ENCODE data around the gene MTX1.
"Not testable (repeated sequence)": the region's sequence is repeated elsewhere in the genome, so short reads cannot be mapped to it uniquely, and the experiment has no call there.

The MTX1 gene

DNA sequence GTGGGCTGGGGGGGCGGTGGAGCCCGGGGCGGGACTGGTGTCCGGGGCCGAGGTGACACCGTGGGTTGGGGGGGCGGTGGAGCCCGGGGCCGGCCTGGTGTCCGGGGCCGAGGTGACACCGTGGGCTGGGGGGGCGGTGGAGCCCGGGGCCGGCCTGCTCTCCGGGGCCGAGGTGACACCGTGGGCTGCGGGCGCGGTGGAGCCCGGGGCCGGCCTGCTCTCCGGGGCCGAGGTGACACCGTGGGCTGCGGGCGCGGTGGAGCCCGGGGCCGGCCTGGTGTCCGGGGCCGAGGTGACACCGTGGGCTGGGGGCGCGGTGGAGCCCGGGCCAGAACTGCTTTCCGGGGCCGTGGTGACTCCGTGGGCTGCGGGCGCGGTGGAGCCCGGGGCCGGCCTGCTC lies 18.6 kb upstream of the MTX1 start:
- not testable (repeated sequence) for DNase-seq (ENCODE audit: low read depth)

- DNase-seq (ENCODE audit: low read depth): no peak
Observed at GRCh38 chr1:155191904-155192303, 16.6 kb upstream of the MTX1 start.

DNA sequence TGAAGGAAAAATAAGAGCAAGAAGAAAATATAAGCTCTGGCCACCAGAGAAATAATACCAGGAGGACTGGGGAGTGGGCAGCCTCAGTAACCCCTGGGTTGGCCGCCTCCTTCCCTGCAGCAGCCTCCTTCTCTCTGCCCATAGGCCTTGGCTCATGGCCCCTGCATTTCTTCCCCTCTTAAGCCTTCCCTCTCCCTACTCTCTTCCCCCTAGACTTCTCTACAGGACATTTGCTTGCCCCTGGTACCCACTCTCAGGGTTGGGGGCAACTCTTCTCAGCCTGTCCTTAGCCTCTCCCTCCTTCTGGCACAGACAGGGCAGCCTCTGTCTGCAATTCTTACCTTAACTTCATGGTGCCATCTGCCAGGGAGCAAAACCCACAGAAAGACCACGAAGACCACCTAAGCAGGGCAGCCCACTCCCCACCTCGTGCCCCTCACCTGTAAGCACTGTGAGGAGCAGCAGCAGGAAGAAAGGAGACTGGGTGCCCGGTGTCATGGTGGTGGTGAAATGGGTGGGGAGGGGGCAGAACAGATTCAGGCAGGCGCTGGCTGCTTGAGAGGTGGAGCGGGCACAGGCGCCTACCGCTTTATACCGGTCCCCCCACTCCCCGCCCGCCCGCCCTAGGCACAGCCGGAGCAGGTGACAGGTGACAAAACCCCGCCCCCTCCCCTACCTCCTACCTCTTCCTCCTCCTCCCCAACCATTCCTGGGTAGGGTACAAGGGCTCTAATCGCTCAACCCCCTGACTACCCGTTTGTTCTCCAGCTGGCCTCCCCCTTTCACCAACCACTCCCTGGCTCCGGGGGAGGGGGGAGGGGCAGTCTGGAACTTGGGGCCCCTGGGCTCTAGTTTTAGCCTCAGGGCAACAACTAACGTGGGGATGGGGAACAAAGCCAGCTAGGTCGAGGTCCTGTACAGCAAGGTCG lies 15.9 kb upstream of the MTX1 start:
- peak; percentile 22 for DNase-seq (ENCODE audit: low read depth)

- DNase-seq (ENCODE audit: low read depth): peak; percentile 57
Observed at GRCh38 chr1:155193275-155193990, 15.1 kb upstream of the MTX1 start.

GRCh38 chr1:155193991-155194240 lies 14.6 kb upstream of the MTX1 start:
- not testable (repeated sequence) for DNase-seq (ENCODE audit: low read depth)

DNA sequence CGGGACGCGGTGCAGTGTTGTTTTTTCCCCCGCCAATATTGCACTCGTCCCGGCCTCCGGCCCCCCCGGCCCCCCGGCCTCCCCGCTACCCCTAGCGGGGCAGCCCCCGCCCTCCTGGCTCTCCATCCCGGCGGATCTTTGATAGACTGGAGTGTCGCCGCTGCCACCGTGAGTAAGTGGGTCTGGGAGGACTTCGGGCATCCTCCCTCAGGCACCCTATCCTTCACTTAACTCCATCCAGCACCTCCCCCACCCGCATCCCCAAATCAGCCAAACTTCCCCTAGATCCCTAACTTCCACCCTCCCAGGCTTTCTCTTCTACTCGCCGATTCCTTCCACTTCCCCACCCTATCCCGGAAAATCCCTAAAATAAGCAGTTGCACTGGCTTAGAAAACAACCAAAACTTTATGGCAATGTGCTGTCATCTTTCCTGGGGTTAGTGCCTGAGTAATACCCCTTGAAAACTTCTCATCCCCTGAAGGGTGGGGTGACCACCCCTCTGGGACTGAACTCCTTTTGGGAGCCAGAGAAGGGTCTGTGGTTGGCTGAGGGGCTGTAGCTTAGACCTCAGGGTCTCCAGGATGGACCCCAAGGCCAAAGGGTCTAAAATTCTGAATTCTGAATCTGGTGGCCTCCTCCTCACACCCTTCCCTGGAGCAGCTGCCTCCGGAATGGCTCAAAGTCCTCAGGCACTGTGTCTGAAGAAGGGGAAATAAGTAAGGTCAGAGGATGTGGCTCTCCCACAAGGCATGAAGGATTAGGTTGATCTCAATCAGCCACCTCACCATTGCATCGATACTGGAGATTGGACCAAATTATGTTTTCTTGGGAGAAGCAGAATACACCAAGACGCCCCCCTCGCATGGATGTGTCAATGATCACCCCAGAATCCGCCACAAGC lies 13.0 kb upstream of the MTX1 start:
- no peak for DNase-seq (ENCODE audit: low read depth)

DNA sequence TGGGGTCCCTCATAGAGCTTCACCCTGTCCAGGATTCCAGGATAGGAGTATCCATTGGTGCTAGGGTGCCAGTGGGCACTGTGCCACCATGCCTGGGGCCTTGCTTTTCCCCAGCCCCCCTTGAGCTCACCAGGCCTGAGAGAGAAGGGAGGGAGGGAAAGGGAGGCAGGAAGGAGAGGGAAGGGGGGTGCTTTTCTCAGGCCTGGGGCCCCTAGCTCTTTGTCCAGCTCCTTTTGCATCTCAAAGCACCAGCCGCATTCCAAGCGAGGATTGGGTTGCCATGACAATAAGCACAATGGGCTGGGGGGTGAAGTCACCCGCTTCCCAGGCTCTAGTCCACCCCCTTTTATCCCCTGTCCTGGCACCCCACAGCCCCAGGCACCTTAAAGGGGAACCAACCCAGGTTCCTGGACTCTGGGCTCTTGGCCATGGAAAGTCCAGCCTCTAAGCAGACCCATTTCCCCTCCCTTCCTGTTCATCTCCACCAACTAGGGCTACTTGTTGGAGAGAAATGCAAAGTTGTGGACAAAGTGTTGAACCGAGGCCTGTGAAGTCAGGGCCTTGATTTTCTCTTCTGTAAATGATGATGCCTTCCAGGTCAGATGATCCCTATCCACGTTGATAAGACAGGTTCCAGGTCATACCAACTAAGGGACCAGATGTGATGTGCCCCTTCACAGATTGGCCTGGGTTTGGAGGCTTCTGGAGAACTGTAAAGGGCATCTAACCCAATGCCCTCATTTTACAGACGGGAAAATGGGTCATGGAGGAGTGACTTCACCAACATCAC lies 12.2 kb upstream of the MTX1 start:
- no peak for DNase-seq (ENCODE audit: low read depth)

DNA sequence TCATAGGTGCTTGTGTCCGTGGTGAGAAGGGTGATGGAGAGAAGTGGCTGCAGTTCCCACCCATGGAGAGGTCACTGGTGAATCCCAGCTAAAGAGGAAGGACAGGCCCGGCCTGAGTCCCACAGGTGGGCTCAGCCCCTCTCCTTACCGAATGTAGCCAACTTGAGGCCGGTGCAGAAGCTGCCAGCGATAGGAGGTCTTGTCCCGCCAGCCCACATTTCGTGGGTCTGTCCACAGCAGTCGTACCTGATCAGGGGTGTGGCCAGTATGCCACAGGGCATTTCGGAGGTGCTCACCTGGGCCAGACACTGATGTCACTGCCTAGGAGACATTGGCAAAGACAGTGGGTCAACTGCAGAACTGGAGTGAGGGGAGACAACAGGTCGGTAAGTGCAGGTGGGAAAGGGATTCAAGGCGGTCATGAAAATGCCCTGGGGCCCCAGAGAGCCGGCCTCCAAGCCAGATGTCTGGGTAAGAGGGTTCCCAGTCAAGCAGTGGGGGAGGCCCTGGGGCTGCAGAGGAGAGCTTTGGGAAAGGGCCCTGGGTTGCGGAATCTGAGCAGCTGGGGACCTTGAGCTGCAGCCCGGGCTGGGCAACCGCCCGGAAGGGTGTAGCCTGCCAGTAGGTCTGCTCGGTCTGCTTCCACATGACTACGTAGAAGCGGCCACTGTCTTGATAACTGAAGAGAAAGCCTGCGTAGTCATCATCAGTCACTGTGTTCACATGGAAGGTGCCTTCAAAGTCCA lies 11.4 kb upstream of the MTX1 start:
- no peak for DNase-seq (ENCODE audit: low read depth)

GRCh38 chr1:155197901-155198546 lies 10.5 kb upstream of the MTX1 start:
- no peak for DNase-seq (ENCODE audit: low read depth)

GRCh38 chr1:155198547-155198906 lies 10.0 kb upstream of the MTX1 start:
- DNase-seq (ENCODE audit: low read depth): no peak

DNA sequence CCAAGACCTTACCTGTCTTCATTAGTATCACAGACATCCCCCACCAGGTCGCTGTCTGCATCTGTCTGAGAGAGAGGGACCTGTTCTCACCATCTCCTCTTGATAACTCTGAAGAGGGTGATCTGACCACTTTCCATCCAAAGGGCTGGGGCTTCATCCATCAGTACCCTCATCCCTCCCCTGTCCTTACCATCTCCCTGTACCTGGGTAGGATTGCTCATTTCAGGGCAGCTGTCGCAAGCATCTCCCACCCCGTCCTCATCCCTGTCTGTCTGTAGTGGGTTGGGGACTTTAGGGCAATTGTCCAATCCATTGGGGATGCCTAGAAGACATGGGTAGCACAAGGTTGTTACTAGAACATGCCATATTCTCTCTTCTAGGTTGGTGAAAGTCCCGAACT lies 8.7 kb upstream of the MTX1 start:
- no peak for DNase-seq (ENCODE audit: low read depth)

- no peak for DNase-seq (ENCODE audit: low read depth)
Observed at GRCh38 chr1:155200920-155201319, 7.6 kb upstream of the MTX1 start.

GRCh38 chr1:155202198-155202597 lies 6.3 kb upstream of the MTX1 start:
- DNase-seq (ENCODE audit: low read depth): no peak

DNA sequence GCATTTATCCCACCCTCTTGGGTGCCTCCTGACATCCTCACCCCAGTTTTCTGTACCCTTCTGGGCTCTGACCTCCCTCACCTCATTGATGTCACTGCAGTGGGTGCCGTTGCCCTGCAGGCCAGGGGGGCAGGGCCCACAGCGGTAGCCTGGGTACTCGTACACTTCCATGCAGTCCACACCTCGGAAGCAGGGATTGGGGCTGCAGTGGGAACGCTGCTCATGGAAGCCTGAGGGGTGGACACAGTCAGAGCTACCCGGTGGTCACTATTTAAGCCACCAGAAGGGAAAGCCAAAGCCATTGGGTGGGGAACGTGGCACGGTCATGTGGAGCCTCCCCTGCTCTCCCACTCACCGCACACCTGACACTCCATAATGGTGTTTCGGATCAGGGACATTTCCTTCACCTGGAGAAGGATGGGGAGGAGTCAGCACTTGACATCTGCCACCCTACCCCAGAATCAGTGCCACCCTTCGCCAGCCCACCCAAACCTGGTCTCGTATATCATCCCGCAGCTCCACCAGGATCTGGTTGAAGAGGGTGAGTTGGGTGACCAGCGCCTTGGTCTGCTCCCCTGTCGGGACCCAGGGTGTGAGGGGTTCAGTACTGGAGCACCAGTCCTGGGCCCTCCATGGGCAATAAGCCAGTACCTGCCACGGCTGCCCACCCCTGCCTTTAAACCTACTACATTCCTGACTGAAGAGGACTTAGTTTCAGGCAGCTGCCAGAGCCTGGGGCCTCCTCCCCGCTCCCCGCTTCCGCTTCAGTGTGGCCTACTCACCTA lies 5.6 kb upstream of the MTX1 start:
- DNase-seq (ENCODE audit: low read depth): no peak

DNA sequence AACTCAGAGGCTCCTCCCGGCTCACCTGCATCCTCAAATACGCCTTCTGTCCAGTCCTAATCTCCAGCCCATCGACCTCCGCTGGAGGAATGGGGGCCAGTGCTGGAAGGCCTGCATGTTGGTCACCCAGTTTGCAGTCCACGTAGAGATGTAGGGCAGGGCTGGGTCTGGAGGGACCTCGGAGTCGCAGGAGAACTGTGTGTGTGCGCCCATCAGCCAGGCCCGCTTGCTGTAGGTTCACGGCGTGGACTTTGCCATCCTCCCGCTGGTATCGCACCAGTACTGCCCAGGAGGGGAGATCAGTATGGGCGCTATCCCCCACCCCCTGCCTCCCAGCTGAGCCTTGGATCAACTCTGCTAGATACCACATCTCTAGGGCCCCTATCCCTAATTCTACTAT lies 3.5 kb upstream of the MTX1 start:
- DNase-seq (ENCODE audit: low read depth): no peak

DNA sequence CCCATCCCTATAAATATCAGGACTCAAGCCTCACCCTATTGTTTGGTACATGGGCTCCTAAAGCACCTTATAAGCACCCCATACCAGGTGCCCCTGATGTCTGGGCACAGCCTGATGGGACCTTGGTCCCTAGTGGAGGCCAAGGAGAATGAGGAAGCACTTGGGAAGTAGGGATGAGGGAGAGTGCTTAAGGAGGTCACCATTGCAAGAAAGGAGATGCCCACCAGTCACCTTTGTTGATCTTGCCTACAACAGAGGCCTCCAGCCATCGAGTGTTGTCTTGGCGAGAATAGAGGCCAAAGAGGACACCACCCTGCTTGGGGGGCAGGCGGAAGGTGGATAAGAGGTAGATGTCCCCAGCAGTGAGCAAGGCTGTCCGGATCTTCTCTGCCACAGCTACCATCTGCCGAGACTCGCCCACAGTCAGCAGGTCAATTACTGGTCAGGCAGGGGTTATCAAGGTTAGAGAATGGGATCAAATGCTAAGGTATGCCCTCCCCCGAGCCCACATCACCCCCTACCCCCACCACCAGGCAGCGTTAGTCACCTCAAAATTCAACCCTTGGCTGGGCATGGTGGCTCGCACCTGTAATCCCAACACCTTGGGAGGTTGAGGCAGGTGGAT lies 2.4 kb upstream of the MTX1 start:
- no peak for DNase-seq (ENCODE audit: low read depth)

GRCh38 chr1:155206891-155207805 lies 1.3 kb upstream of the MTX1 start:
- peak; percentile 74 for DNase-seq (ENCODE audit: low read depth)
